WTC11 (cell line): ENCODE measurements around the gene RFC5. TPM values are rescaled to one million over a fixed set of nuclear protein-coding genes. Genes with fewer than 3 reads are reported as not detected.

Source experiments
- ATAC-seq: fragments of 200-7000 bp; cut with Tn5 transposase; 2 replicates; pipeline ENCODE4 v1.10.0; 2021; ENCODE audit warnings: mild to moderate bottlenecking, moderate library complexity
- CTCF ChIA-PET: fragments of 300-600 bp; sonication (Branson Sonifier 250); formaldehyde crosslinking; loops from one replicate; lab custom pipeline; 2021; ENCODE audit warnings: antibody characterized with exemption; lab: Charles Lee
- POLR2A ChIA-PET: fragments of 350-600 bp; sonication (Branson Sonifier 250); formaldehyde crosslinking; loops from one replicate; lab custom pipeline; 2021; ENCODE audit warnings: antibody characterized with exemption; lab: Charles Lee
- DNase-seq: peaks from one replicate; pipeline ENCODE4 v3.0.0; 2021; ENCODE audit warnings: low spot score
- H3K27ac Mint-ChIP-seq: 2 replicates; pipeline ENCODE4 v1.8.0; 2021; ENCODE audit warnings: mixed read lengths
- H3K27me3 Mint-ChIP-seq: 2 replicates; pipeline ENCODE4 v1.8.0; 2021; ENCODE audit warnings: low read depth, mild to moderate bottlenecking, moderate library complexity, mixed read lengths
- H3K36me3 Mint-ChIP-seq: 2 replicates; pipeline ENCODE4 v1.8.0; 2021; ENCODE audit warnings: mixed read lengths
- H3K4me1 Mint-ChIP-seq: 2 replicates; pipeline ENCODE4 v1.8.0; 2022; ENCODE audit warnings: mixed read lengths
- H3K4me3 Mint-ChIP-seq: 2 replicates; pipeline ENCODE4 v1.8.0; 2021; ENCODE audit warnings: mild to moderate bottlenecking, moderate library complexity, mixed read lengths
- H3K9me3 Mint-ChIP-seq: 2 replicates; pipeline ENCODE4 v1.8.0; 2021; ENCODE audit warnings: mixed read lengths
- CREM ChIP-seq: sonication (generic); formaldehyde crosslinking; IDR thresholded peaks from 2 replicates; pipeline ENCODE4 v1.8.1; 2022; ENCODE audit warnings: mild to moderate bottlenecking, missing genetic modification reagents, moderate library complexity
- GABPB1 ChIP-seq: sonication (generic); formaldehyde crosslinking; IDR thresholded peaks from 2 replicates; pipeline ENCODE4 v1.8.1; 2023; ENCODE audit warnings: mild to moderate bottlenecking, missing genetic modification reagents
- GRHL2 ChIP-seq: fragments of 250-450 bp; sonication (Bioruptor Pico); IDR thresholded peaks from 2 replicates; pipeline ENCODE4 v1.8.0; 2022; ENCODE audit warnings: mild to moderate bottlenecking, moderate library complexity; ENCODE audit not compliant: insufficient replicate concordance, severe bottlenecking
- KAT7 ChIP-seq: sonication (generic); formaldehyde crosslinking; IDR thresholded peaks from 2 replicates; pipeline ENCODE4 v1.8.1; 2023; ENCODE audit warnings: missing genetic modification reagents, mild to moderate bottlenecking, borderline replicate concordance
- MYBL2 ChIP-seq: sonication (generic); formaldehyde crosslinking; IDR thresholded peaks from 2 replicates; pipeline ENCODE4 v1.8.1; 2023; ENCODE audit warnings: mild to moderate bottlenecking, moderate library complexity, missing genetic modification reagents
- NFATC4 ChIP-seq: fragments of 250-450 bp; sonication (Bioruptor Pico); IDR thresholded peaks from 2 replicates; pipeline ENCODE4 v1.9.0; 2021; ENCODE audit warnings: mild to moderate bottlenecking
- NR1H2 ChIP-seq: sonication (generic); formaldehyde crosslinking; IDR thresholded peaks from 2 replicates; pipeline ENCODE4 v1.9.0; 2021; ENCODE audit warnings: mild to moderate bottlenecking, moderate library complexity, missing genetic modification reagents
- PRDM15 ChIP-seq: sonication (generic); formaldehyde crosslinking; IDR thresholded peaks from 2 replicates; pipeline ENCODE4 v1.8.0; 2022; ENCODE audit warnings: missing genetic modification reagents
- SMAD3 ChIP-seq: sonication (generic); formaldehyde crosslinking; IDR thresholded peaks from 2 replicates; pipeline ENCODE4 v1.8.0; 2022; ENCODE audit warnings: missing genetic modification reagents, mild to moderate bottlenecking, borderline replicate concordance
- SOX15 ChIP-seq: fragments of 250-450 bp; sonication (Bioruptor Pico); IDR thresholded peaks from 2 replicates; pipeline ENCODE4 v1.9.0; 2021; ENCODE audit warnings: mild to moderate bottlenecking
- TCF7 ChIP-seq: sonication (generic); formaldehyde crosslinking; IDR thresholded peaks from 2 replicates; pipeline ENCODE4 v1.8.0; 2022; ENCODE audit warnings: mild to moderate bottlenecking, low read depth, missing genetic modification reagents, moderate library complexity
- USF2 ChIP-seq: sonication (generic); formaldehyde crosslinking; IDR thresholded peaks from 2 replicates; pipeline ENCODE4 v1.8.1; 2023; ENCODE audit warnings: mild to moderate bottlenecking, missing genetic modification reagents, moderate library complexity
- ZNF138 ChIP-seq: sonication (generic); formaldehyde crosslinking; conservative IDR thresholded peaks from 2 replicates; pipeline ENCODE4 v1.8.1; 2022; ENCODE audit warnings: mild to moderate bottlenecking, moderate library complexity, missing genetic modification reagents
- ZNF671 ChIP-seq: fragments of 250-450 bp; sonication (Bioruptor Pico); IDR thresholded peaks from 2 replicates; pipeline ENCODE4 v1.8.0; 2021; ENCODE audit warnings: mild to moderate bottlenecking
- total RNA-seq: library from RNA; stranded (reverse); gene quantifications from 3 replicates; pipeline ENCODE4 v1.2.3, GENCODE V29; 2021

Gene RFC5
- total RNA-seq, 1 experiment from 2014 or later, result 35.2 TPM

GRCh38 chr12:118061873-118062843 lies 45.7 kb downstream of the RFC5 start (continued):
- 0 out of 2 replicates have a peak, but pooled peaks have one; percentile 22 for TF ChIP-seq KAT7 (CRISPR knock-in tag)
- no peak for TF ChIP-seq CREM (CRISPR knock-in tag)
- TF ChIP-seq TCF7 (CRISPR knock-in tag), result no peak
- TF ChIP-seq MYBL2 (CRISPR knock-in tag), result no peak
- no peak for TF ChIP-seq NR1H2 (CRISPR knock-in tag)
- TF ChIP-seq PRDM15 (CRISPR knock-in tag), result no peak
- TF ChIP-seq ZNF671 (CRISPR knock-in tag), result no peak
- no peak for TF ChIP-seq ZNF138 (CRISPR knock-in tag)
- TF ChIP-seq SMAD3, result no peak
- TF ChIP-seq USF2 (CRISPR knock-in tag), result no peak
- no peak for TF ChIP-seq SOX15 (CRISPR knock-in tag)
- no peak for TF ChIP-seq GRHL2 (CRISPR knock-in tag)
- TF ChIP-seq NFATC4 (CRISPR knock-in tag), result peak; percentile 28; the same call in 1 of the 2 replicates

- Mint-ChIP-seq H3K27ac (peak overlapping the region; percentile 82), H3K27me3 (no peaks in the 10 kb centered on the region)
- no peak for DNase-seq
- CTCF ChIA-PET, result interaction anchor here (0.6 to 4.9 kb wide), 17 partner anchors 8 to 1777 kb away, joined by 3 to 44 read pairs (median 4); partner anchors contain the start of genes PEBP1, SUDS3, TAOK3 and VSIG10
- TF ChIP-seq GABPB1 (CRISPR knock-in tag) (peak; percentile 75), PRDM15 (CRISPR knock-in tag) (no peak)
- TF ChIP-seq, all 79 proteins: peak for 1
- Mint-ChIP-seq H3K4me3 (peak overlapping the region; percentile 89), H3K36me3 (peaks cover 30% of the 10 kb centered on the region), H3K9me3 (no peaks in the 10 kb centered on the region), H3K4me1 (peaks cover 45% of the 10 kb centered on the region)
- POLR2A ChIA-PET, result interaction anchor here (0.5 to 1.9 kb wide), 6 partner anchors 29 to 191 kb away, joined by 3 to 7 read pairs (median 4); partner anchors contain the start of genes PEBP1 and VSIG10
- ATAC-seq, result no peak
Measured at GRCh38 chr12:118063576-118064391, 47.3 kb downstream of the RFC5 start.
